Measurements from ENCODE around the gene PTGER2.
A peak's percentile ranks its signal among the peaks of the same experiment; 100 is the strongest.

Gene PTGER2

DNA sequence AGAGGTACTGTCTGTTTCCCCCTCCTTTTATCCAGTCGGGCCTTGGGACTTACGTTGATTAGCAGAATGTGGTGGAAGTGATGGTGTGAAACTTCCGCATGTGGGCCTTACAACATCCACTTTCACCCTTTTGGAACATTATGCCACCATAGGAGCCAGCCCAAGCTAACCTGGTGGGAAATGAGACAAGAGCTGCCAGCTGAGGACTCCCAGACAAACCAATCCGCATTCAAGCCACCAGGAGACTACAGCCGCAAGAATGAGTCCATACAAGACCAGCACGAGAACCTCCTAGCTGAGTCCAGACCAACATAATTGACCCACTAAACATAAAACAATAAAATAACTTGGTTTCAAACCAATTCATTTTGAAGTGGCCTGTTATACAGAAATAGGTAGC, 9.1 kb upstream of the PTGER2 start:
- no peak for DNase-seq (ENCODE audit: low read depth)

DNA sequence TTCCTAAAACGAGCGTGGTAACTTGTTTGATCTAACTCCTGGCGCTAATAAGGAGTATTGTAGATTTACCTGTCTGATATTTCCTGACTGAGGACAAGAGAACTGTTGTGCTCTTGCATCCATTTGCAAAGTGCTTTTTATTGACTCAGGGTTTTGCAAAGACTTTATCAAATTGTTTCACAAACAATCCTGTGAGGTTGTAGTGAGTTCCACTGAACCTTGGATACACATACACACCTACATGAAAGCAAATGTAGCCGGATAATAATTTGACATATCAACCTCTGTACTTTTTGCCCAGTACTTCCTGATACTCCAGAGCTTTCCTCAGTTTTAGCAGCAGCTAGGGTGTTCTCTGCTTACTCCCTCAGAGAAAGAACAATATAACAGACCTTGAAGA, 6.7 kb upstream of the PTGER2 start:
- DNase-seq (ENCODE audit: low read depth) = no peak

DNA sequence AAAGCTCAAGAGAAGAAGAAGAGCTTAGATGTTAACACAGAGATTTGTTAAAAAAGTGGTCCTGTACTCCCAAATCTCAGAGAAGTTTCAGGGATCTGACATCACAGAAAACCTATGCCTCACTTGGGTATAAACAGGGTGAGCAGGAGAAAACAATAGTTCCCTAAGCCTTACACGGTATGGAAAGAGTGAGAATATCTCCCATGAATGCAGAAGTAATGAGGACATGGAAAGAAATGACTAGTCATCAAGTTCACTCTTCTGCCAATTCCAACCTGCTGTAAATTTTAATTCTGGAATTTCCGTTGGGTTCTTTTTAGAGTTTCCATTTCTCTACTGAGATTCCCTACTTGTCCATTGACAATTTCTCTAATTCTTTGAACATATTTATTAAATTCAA, 6.2 kb upstream of the PTGER2 start:
- no peak for DNase-seq (ENCODE audit: low read depth)

DNA sequence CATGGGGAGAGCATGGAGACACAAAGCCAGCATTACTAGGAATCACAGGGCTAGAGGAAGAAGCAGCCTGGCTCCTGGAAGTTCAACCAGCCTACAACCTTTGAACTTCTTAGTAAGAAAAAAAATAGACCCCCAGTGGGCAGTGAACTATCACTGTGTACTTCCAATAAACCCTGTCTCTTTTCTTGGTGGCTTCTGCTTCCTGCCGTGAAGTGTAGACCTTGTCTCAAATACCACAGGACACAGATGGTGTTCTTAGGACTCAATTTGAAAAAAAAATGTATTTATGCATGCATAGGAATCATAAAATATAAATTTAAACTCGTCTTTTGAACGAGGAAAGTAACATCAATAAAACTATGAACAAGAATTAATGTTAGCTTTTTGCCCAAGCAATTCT, 3.6 kb upstream of the PTGER2 start:
- DNase-seq (ENCODE audit: low read depth) = no peak

DNA sequence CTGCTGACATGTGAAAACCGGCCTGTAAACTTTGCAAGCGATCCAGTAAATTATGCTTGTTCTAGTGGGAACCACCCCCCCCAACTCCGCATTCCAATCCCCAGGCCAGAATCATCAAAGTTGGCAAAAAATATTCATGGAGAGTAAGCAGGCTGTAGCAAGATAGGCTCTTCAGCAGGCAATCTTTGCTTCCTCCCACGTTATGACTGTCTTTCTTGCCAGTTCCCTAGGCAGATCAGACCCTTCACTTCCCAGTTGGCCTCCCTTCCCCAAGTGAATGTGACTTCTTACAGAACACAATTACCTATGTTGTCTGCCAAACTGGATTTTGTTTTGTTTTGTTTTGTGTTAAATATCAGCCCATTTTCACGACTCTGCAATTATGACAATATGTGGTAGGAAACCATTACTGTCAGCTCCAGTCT, 1.2 kb upstream of the PTGER2 start:
- DNase-seq (ENCODE audit: low read depth) = no peak

DNA sequence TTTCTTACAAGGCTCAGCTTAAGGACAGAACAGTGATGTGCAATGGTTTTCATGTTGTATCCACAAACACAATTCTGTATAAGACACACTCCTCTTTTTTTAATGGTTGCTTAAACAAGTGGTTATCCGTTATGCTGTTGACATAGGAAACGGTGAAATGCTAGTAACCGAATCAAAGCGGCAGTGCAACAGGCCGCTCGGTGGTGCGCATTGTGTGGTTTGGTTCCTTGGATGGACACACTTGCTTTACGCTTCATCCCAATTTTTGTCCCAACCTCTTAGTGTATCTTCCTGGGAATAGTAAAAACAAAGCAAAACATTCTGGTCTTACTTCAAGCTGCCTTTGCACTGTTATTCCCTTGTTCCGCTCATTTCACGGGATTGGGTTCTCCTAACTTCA, 650 bp upstream of the PTGER2 start:
- no peak for DNase-seq (ENCODE audit: low read depth)

DNA sequence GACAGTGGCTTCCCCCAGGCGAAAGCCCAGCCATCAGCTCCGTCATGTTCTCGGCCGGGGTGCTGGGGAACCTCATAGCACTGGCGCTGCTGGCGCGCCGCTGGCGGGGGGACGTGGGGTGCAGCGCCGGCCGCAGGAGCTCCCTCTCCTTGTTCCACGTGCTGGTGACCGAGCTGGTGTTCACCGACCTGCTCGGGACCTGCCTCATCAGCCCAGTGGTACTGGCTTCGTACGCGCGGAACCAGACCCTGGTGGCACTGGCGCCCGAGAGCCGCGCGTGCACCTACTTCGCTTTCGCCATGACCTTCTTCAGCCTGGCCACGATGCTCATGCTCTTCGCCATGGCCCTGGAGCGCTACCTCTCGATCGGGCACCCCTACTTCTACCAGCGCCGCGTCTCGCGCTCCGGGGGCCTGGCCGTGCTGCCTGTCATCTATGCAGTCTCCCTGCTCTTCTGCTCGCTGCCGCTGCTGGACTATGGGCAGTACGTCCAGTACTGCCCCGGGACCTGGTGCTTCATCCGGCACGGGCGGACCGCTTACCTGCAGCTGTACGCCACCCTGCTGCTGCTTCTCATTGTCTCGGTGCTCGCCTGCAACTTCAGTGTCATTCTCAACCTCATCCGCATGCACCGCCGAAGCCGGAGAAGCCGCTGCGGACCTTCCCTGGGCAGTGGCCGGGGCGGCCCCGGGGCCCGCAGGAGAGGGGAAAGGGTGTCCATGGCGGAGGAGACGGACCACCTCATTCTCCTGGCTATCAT, 663 bp downstream of the PTGER2 start:
- peak; percentile 25 for DNase-seq (ENCODE audit: low read depth)

DNA sequence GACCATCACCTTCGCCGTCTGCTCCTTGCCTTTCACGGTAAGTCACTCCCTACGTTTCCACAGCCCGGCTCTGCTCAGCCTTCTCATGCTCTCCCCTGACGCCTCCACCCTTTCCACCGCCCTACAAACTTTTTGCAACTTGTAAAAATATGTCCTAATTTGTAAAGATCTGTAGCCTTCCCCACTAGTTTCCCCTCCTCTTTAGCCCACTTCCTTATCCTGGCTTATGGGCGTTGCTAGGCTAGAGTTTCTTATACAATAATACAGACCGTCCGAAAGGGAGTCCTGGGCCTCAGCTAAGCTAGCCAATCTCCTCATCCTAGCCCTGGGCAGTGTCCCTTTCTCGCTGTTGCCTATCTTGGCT, 1.2 kb downstream of the PTGER2 start:
- DNase-seq (ENCODE audit: low read depth) = no peak

DNA sequence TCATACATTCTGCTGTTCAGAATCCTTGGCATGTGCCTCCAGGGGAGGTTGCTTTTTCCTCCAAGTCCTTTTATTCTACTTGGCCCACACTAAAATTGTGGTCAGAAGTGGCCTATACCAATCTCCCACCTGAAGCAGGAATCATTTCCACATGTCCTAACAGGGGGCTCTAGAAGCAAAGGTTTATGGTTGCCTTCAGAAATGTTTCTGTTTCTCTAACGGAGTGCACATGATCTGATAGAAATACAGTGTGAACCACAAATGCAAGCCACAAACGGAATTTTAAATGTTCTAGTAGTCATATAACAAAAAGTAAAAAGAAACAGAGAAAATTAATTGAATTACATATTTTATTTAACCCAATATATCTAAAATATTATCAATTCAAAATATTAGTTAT, 4.0 kb downstream of the PTGER2 start:
- no peak for DNase-seq (ENCODE audit: low read depth)

DNA sequence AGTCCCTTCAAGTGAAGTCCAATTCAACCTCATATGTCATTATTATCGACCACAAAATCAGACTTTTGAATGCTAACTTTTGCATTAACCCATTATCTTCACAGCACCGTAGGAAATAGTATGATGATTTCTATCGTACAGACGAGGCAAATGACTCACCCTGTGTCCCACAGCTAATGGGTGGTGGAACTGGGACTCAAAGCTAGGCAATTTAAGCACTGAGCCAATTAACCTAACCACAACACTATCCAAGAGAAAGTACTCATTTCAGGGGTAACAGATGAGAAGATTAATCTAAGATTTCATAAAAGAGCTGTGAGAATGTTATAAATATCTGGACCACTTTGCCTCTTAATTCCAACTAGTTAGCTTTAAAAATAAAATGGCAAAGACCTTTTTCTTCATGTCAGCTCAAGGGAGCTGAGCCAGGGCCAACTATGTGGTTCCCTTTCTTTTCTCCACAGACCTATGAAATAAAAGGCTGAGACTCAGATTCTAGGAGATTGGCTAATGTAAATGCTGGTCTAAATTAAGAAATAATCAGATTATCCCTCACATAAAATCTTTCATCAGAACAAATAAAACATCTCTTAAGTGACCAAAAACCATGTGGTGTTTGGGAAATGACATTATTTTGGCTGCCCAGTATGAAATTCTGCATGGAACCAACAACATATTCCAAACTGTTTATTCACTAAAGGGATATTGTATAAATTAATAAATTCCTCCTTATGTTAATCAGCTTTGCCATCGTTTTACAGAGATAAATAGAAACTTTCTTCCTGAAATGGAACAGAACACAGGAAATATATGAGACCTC, 4.9 kb downstream of the PTGER2 start:
- no peak for DNase-seq (ENCODE audit: low read depth)

DNA sequence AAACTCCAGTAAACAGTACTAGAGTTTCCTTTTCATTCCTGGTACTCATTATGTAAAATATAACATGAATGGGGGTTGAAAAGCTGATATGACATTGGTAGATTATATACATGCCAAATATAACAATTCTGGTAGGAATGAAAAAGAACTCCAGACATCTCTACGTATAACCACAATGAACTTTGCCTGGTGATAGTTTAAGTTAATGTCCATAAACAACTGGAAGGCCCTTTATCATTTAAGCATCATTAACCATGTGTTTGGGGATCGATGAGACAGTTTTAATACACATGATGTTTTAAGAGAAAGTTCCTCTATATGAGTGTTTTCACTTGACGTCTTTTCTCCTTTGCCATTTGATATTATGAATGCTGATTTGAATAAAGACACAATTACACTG, 5.8 kb downstream of the PTGER2 start:
- DNase-seq (ENCODE audit: low read depth) = no peak

DNA sequence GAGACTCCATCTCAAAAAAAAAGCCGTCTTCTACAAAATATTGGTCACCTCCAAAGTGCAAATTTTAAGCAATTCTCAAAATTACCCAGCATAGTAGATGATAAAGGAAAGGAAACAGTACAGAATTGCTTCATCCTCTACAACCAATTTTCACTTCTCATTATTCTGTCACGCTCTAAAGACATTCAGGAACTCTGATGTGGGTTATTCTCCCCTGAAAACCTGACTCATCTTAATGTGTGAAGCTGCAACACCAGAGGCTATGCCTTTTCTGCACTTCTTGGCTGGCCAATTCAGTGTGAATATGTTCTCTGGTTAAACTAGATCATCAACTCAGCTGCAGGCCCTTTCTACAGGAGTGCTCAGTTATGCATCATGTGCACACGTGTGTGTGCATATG, 11.0 kb downstream of the PTGER2 start:
- DNase-seq (ENCODE audit: low read depth) = no peak

DNA sequence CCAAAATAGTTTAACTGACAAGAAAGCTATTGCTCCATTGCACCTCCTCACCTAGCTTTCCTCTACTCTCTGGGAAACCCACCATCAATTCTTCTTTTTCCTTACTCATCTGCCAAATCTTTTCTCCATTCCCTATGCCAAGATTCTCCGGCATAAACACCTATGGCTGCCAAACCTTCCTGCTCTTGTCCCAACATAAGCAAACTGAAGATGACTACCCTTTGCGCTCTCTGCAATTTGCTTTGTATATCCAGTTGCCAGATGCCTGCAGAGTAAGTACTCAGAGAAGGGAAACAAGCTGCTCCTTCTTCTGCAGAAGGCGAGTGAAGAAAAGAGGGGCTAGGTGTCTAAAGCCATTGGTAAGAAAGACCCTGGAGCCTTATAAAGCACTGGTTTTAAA, 11.5 kb downstream of the PTGER2 start:
- no peak for DNase-seq (ENCODE audit: low read depth)

DNA sequence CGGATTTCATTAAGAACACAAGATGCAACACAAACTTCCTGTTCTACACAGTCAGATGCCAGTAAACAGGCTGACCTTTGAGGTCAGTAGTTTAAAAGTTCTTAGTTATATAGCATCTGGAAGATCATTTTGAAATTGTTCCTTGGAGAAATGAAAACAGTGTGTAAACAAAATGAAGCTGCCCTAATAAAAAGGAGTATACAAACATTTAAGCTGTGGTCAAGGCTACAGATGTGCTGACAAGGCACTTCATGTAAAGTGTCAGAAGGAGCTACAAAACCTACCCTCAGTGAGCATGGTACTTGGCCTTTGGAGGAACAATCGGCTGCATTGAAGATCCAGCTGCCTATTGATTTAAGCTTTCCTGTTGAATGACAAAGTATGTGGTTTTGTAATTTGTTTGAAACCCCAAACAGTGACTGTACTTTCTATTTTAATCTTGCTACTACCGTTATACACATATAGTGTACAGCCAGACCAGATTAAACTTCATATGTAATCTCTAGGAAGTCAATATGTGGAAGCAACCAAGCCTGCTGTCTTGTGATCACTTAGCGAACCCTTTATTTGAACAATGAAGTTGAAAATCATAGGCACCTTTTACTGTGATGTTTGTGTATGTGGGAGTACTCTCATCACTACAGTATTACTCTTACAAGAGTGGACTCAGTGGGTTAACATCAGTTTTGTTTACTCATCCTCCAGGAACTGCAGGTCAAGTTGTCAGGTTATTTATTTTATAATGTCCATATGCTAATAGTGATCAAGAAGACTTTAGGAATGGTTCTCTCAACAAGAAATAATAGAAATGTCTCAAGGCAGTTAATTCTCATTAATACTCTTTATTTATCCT, 13.5 kb downstream of the PTGER2 start:
- no peak for DNase-seq (ENCODE audit: low read depth)

DNA sequence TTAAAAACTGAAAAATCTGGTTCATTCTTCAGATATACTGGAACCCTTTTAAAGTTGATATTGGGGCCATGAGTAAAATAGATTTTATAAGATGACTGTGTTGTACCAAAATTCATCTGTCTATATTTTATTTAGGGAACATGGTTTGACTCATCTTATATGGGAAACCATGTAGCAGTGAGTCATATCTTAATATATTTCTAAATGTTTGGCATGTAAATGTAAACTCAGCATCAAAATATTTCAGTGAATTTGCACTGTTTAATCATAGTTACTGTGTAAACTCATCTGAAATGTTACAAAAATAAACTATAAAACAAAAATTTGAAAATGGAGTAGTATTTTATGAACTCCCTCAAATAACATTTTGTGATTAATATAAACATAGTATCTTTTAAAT, 14.2 kb downstream of the PTGER2 start:
- DNase-seq (ENCODE audit: low read depth) = no peak

DNA sequence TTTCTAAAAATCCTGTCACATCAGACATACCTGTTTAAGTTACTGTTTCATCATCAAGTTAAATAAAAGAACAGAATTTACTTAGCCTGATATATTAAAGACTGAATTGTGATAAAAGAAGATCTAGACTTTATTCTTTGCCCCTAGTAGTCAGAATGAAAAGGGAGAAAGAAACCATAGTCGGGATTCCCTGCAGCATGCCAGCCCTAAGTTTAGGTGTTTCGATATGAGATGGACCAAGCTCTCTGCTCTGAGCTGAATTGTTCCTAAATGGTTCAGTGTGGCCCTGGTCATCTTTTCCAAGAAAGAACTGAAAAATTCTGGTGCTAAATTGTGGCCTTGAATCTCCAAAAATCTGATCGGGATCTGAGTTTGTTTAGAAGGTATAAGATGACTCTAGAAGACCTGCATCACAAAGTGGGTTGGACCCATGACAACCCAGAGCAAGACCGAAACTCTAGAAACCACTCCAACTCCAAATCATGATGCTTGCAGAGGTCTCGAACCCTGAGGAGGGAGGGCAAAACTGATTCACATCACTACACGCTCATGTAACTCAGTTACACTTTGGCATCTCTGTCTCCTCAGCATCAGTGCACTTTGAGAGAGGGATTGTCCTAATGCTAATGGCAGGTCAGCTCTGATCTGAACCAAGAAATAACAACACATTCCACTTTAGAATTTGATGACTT, 15.7 kb downstream of the PTGER2 start:
- no peak for DNase-seq (ENCODE audit: low read depth)

DNA sequence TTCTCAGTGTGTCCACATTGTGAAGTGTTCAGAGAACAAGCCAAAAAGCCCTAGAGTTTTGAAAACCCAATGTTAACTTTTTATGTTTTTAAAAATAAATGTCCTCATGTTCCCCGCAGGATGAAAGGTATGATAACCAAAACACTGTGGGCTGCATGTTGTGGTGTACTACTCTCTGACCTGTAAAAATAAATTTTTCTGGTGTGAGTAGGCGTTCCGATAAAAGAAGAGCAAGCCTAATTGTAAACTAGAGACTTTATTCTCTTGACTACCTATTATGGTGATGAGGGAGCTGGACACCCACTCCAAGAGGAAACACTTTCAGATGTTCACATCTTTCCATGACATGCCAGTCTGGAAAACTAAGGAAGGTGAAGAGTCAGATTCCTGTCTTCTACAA, 18.2 kb downstream of the PTGER2 start:
- no peak for DNase-seq (ENCODE audit: low read depth)

DNA sequence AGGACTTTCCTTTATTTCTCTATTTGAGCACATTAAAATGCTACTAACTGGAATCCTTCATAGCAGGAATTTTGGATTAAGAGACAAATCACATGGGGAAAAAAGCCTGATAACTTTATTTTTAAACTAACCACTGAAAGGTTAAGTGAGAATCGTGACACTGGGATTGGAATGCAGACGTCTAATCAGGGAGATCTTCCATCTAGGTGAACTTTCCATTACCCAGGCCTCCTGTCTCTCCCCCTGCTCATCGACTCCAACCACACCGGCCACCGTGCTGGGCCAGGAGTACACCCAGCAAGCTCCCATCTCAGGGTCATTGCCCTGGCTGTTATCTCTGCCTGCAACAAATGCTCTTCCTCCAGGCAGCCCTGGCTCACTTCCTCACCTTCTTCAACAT, 19.0 kb downstream of the PTGER2 start:
- DNase-seq (ENCODE audit: low read depth) = no peak

DNA sequence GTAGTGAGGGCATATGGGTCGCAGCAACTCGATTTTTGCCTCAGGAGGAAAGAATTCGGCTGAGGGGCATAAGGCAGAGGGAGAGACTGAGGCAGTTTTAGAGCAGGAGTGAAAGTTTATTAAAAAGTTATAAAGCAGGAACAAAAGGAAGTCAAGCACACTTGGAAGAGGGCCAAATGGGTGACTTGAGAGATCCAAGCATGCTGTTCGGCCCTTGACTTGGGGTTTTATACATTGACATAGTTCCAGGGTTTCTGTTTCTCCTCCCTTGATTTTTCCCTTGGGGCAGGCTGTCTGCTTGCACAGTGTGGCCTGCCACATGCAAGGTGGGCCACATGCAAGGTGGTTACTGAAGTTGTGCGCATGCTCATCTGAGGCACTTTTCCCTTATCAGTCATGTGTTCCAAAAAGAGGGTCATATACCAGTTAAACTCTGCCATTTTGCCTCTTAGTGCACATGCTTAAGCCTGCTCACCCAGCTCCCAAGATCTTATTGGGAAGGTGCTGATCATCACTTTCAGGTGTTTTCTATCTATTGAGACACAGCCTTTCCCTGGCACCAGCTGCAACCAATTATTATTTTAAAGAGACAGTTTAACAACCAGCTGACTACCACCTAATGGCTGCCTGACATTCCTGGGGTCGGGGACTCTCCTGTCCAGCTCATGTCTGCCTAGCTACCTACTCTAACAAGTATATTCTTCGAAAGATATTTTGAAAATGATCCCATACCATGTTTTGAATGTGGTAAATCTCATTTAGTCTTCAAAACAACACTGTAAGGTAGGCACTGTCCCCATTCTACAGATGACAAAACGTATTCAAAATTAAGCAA, 19.9 kb downstream of the PTGER2 start:
- DNase-seq (ENCODE audit: low read depth) = no peak

DNA sequence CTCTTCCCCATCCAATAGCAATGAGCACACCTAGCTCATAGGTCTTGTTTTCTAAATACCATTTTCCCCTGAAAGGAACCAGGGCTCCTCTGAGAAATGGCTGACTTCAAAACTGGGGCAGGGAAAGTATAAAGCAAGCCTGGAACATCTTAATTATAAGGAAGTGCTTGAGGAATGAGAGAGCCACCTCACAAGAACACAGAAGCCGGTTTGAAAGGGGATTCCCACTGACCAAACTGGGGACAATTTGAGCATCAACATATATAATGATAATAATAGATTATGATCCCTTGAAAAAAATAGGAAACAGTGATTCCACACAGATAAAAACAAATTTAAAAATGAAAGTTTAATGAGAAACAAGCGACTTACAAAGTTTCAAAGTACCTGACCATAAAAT, 22.1 kb downstream of the PTGER2 start:
- DNase-seq (ENCODE audit: low read depth) = no peak

DNA sequence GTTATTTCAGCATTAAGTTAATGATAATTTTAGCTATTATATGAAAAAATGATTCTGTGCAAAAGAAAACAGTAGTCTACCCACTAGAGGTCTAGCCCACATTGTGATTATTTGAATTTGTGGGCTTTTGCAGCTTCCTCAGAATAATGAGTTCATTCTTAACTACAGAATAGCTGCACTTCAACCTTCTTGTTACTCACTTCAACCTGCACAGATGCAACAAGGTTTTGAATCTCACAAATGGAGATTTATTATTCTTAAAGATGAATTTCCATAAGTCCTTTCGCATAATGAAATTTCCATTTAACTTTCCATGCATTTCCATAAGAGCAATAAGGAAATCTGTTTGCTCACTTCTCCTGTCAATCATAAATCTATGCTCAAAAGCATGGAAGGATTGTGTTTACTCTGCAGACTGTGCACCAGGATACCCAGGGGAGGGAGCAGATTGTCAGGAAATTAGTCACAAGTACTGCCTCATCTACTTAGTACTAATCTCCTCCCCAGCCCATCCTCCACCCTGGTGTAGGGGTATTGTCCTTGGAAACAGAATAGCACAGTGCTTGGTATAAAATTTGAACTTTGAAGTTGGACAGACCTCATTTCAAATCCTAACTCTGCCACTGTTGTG, 24.1 kb downstream of the PTGER2 start:
- DNase-seq (ENCODE audit: low read depth) = no peak

Measured in activated T-helper 1 cell treated with Interleukin-2 at 50 U/mL for 16 hours (primary cell).